ENCODE data around the gene ELP4. TPM values are rescaled to one million over a fixed set of nuclear protein-coding genes. Genes with fewer than 3 reads are reported as not detected.

ELP4 gene
- total RNA-seq, 1 donor from 2014 or later, result 37.1 TPM

DNA sequence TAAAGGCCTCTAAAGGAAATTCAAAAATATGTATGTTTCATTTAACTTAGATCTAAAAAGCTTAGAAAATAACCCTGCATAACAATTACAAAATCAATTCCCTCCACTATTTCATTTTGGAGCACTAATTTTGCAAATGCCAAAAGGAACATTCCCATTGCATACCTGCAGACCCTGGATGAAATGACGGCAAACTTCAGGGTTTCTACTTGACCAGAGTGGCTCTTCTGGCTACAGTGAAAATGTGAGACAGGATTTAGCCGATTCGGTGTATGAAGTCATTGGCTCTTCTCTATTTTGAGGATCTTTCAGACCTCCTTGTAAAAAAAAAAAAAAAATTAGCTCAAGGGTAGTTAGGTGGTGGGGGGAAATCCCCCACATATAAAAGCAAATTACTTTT, 257.5 kb downstream of the ELP4 start:
- Histone ChIP-seq H3K4me1 (no peaks in the 10 kb centered on the region), H3K9me3 (no peaks in the 10 kb centered on the region), H3K27me3 (no peaks in the 10 kb centered on the region), H3K36me3 (no peaks in the 10 kb centered on the region), H3K27ac (no peak overlapping the region), H3K4me3 (no peak overlapping the region)
- no peak for DNase-seq (ENCODE audit: low spot score in 2 of 2)
- intact Hi-C loops (cut with DNase I), result no loop called here
- TF ChIP-seq, protein P1, sequence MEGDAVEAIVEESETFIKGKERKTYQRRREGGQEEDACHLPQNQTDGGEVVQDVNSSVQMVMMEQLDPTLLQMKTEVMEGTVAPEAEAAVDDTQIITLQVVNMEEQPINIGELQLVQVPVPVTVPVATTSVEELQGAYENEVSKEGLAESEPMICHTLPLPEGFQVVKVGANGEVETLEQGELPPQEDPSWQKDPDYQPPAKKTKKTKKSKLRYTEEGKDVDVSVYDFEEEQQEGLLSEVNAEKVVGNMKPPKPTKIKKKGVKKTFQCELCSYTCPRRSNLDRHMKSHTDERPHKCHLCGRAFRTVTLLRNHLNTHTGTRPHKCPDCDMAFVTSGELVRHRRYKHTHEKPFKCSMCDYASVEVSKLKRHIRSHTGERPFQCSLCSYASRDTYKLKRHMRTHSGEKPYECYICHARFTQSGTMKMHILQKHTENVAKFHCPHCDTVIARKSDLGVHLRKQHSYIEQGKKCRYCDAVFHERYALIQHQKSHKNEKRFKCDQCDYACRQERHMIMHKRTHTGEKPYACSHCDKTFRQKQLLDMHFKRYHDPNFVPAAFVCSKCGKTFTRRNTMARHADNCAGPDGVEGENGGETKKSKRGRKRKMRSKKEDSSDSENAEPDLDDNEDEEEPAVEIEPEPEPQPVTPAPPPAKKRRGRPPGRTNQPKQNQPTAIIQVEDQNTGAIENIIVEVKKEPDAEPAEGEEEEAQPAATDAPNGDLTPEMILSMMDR (IDR thresholded peaks at IDR 0.05), result no peak

DNA sequence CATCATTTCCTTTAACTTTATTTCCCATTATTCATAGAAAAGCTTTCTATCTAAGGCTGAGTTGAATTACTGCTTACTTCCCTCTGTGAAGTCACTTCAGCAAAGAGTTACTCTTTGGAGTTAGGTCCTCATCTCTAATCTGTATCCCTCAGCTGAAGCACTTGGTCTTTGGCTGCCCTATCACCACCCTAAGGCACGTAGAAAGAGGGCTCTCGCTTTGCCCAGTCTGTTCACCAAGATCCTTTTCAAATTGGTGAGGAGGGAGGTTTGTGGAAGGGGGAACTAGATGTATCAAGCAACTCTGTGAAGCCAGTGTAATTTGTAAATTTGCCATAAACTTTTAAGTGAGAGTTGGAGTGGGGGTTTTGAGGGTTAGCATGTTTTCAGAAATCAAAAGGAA, 258.1 kb downstream of the ELP4 start:
- no peak for DNase-seq (ENCODE audit: low spot score in 2 of 2)
- Histone ChIP-seq H3K4me3 (no peak overlapping the region), H3K36me3 (no peaks in the 10 kb centered on the region), H3K27ac (no peak overlapping the region), H3K9me3 (no peaks in the 10 kb centered on the region), H3K27me3 (no peaks in the 10 kb centered on the region), H3K4me1 (no peaks in the 10 kb centered on the region)
- TF ChIP-seq, protein P1 (IDR thresholded peaks at IDR 0.05), result no peak
- intact Hi-C loops (cut with DNase I), result no loop called here

DNA sequence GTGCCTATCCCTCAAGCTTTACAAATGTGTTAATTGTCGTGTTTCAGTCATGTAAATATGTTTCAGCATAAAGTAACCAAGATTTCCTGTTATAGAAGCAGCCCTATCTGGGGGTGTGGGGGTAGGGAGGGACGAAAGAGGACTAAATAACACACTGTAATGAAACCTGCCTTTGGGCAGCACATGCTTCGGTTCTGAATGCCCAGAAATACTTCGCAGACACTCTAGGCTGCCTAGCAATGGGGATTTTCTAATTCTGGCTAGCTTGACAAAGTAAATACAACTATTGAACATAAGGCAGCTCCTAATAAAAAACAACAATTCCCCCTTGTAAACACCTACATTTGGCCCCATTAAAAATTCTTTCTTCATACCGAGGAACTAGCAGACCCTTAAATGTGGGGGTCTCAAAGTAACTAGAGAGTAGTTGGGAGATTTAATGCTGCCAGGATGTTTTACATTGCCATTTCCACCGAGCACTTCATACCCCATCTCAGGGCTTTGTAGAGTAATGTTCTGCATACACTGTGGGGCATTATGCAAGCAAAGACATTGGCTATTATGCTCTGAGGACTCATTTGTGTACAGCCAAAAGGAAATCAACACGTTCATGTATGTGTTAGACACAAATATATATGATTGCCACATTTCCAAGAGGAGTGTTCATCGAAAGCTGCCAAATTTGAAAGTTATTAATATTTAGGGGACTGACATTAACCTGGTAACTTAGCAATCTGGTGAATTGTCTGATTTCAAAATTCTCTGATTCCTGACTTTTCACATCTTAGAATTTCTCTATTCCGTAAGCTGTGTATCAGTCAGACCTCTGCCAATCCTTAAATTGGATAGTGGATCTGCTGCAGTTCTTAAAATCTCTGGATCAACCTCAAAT, 259.4 kb downstream of the ELP4 start:
- Histone ChIP-seq H3K9me3 (no peaks in the 10 kb centered on the region), H3K4me1 (no peaks in the 10 kb centered on the region)
- intact Hi-C loops (cut with DNase I), result no loop called here

DNA sequence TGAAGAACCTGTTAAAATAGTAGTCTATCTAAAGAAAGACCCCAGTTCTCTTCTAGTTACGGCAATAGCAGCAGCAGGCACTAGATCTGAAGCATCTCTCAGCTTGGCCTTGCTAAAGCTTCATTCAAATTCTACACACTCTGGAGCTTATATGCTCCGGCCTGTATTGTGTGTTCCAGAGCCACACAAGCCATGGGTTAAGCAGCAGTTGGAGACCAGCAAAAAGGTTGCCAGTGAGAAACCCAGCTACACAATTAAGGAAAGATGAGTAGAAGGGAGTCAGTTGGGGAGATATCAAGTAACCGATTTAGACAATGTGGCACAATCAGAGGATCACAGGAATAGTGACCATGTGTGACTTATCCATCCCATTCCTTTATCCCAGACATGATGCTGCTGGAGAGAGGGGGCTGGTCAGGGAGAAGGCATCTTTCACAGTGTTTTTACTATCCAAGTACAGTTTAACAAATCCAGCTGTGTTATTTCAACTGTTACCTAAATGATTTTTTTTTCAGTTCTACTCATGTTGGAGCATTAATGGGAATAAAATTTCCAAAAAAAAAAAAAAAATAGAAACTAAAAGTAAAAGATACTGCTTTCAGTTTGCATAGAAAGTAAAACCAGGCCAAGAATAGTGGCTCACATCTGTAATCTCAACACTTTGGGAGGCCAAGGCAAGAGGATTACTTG, 260.6 kb downstream of the ELP4 start:
- no peak overlapping the region for H3K4me3 ChIP-seq
- H3K27ac ChIP-seq, result no peak overlapping the region
- no peaks in the 10 kb centered on the region for H3K4me1 ChIP-seq
- intact Hi-C loops (cut with DNase I), result no loop called here
- no peaks in the 10 kb centered on the region for H3K9me3 ChIP-seq
- no peak for DNase-seq (ENCODE audit: low spot score in 2 of 2)
- H3K36me3 ChIP-seq, result no peaks in the 10 kb centered on the region
- TF ChIP-seq, protein P1 (IDR thresholded peaks at IDR 0.05), result no peak
- H3K27me3 ChIP-seq, result no peaks in the 10 kb centered on the region

More for the DNA sequence above, 259.4 kb downstream of the ELP4 start:
- H3K36me3 ChIP-seq, result no peaks in the 10 kb centered on the region
- H3K4me3 ChIP-seq, result no peak overlapping the region
- no peaks in the 10 kb centered on the region for H3K27me3 ChIP-seq
- TF ChIP-seq, protein P1 (IDR thresholded peaks at IDR 0.05), result no peak
- no peak overlapping the region for H3K27ac ChIP-seq
- DNase-seq (ENCODE audit: low spot score in 2 of 2), result no peak

DNA sequence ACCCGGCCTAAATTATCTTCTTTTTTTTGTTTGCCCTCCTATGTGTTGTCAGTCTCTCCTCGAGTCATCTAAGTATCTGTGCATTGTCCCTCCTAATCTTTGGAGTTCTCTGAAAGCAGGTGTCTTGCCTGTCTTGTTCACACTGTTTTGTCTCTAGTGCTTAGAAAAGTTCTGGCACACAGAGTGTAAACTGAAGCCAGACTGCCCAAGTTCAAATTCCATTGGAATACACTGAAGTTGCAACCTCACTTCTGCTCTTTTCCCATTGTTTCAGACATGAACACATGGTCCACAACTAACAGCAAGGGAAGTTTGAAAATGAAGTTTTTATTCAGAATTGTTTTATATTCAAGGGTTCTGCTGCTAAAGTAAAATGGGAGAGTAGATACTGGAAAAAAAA, 262.8 kb downstream of the ELP4 start:
- TF ChIP-seq, protein P1 (IDR thresholded peaks at IDR 0.05), result no peak
- no peak overlapping the region for H3K4me3 ChIP-seq
- no peaks in the 10 kb centered on the region for H3K27me3 ChIP-seq
- intact Hi-C loops (cut with DNase I), result no loop called here
- H3K36me3 ChIP-seq, result no peaks in the 10 kb centered on the region
- H3K9me3 ChIP-seq, result no peaks in the 10 kb centered on the region
- no peaks in the 10 kb centered on the region for H3K4me1 ChIP-seq
- H3K27ac ChIP-seq, result no peak overlapping the region
- DNase-seq (ENCODE audit: low spot score in 2 of 2), result no peak
